GM18517 (cell line): ENCODE data around the gene DPF3.

Experiments used
- ATAC-seq: cut with Tn5 transposase; IDR thresholded peaks from one replicate; pipeline ENCODE4 v1.9.1; 2021; ENCODE audit warnings: mild to moderate bottlenecking, moderate library complexity; ENCODE audit not compliant: unreplicated experiment

DPF3 gene

GRCh38 chr14:72688990-72689671, 204.8 kb downstream of the DPF3 start:
- no peak for ATAC-seq

- no peak for ATAC-seq
Measured at GRCh38 chr14:72686832-72687231, 207.1 kb downstream of the DPF3 start.

GRCh38 chr14:72686101-72686500, 207.8 kb downstream of the DPF3 start:
- ATAC-seq: no peak

- no peak for ATAC-seq
Measured at GRCh38 chr14:72685456-72685855, 208.4 kb downstream of the DPF3 start.

GRCh38 chr14:72683787-72684186, 210.1 kb downstream of the DPF3 start:
- ATAC-seq: no peak

- ATAC-seq: no peak
Measured at GRCh38 chr14:72682188-72682587, 211.7 kb downstream of the DPF3 start.

GRCh38 chr14:72680853-72681640, 212.9 kb downstream of the DPF3 start:
- no peak for ATAC-seq

- ATAC-seq: no peak
Measured at GRCh38 chr14:72679536-72680151, 214.3 kb downstream of the DPF3 start.

- ATAC-seq: no peak
Measured at GRCh38 chr14:72679141-72679535, 214.8 kb downstream of the DPF3 start.

GRCh38 chr14:72678356-72678755, 215.5 kb downstream of the DPF3 start:
- no peak for ATAC-seq

GRCh38 chr14:72677664-72678063, 216.2 kb downstream of the DPF3 start:
- no peak for ATAC-seq

GRCh38 chr14:72675126-72675525, 218.8 kb downstream of the DPF3 start:
- no peak for ATAC-seq

GRCh38 chr14:72673179-72673578, 220.7 kb downstream of the DPF3 start:
- ATAC-seq: no peak

- no peak for ATAC-seq
Measured at GRCh38 chr14:72666610-72667009, 227.3 kb downstream of the DPF3 start.

GRCh38 chr14:72665259-72665658, 228.6 kb downstream of the DPF3 start:
- no peak for ATAC-seq

- ATAC-seq: no peak
Measured at GRCh38 chr14:72664651-72665050, 229.2 kb downstream of the DPF3 start.

- no peak for ATAC-seq
Measured at GRCh38 chr14:72663956-72664650, 229.8 kb downstream of the DPF3 start.

- ATAC-seq: no peak
Measured at GRCh38 chr14:72663076-72663487, 230.8 kb downstream of the DPF3 start.

- no peak for ATAC-seq
Measured at GRCh38 chr14:72662214-72662613, 231.7 kb downstream of the DPF3 start.

GRCh38 chr14:72657214-72657921, 236.5 kb downstream of the DPF3 start:
- no peak for ATAC-seq

GRCh38 chr14:72653026-72653425, 240.9 kb downstream of the DPF3 start:
- no peak for ATAC-seq
